IMR-90 (cell line): ENCODE measurements around the gene PPP1R12C. TPM values are rescaled to one million over a fixed set of nuclear protein-coding genes. Genes with fewer than 3 reads are reported as not detected.

Experiments used
- ATAC-seq: fragments of 200-7000 bp; cut with Tn5 transposase; 2 replicates; pipeline ENCODE4 v1.9.1; 2020; ENCODE audit warnings: low read depth, mild to moderate bottlenecking, moderate library complexity
- BruUV-seq: library from RNA; stranded (reverse); fragments of 400-500 nt; replicated peaks from 2 replicates; lab custom pipeline; 2021; lab: Mats Ljungman, UMichigan
- CTCF ChIA-PET: fragments of 300-600 bp; formaldehyde crosslinking; extraction: SDS; loops from one replicate; lab custom pipeline; 2021; ENCODE audit warnings: antibody characterized with exemption; lab: Yijun Ruan, JAX
- POLR2A ChIA-PET: fragments of 300-600 bp; sonication (Branson Sonifier 250); formaldehyde crosslinking; loops from one replicate; lab custom pipeline; 2022; ENCODE audit warnings: antibody characterized with exemption; ENCODE audit not compliant: unreplicated experiment; lab: Charles Lee
- DNase-seq: peaks from one replicate; pipeline ENCODE4 v3.0.0; 2013
- H2AFZ ChIP-seq: replicated peaks from 2 replicates; pipeline ENCODE3; 2013; ENCODE audit warnings: low read length, mild to moderate bottlenecking; ENCODE audit not compliant: poor library complexity
- H2AK5ac ChIP-seq: 2 replicates; pipeline ENCODE4 v1.6.1; 2013; ENCODE audit warnings: low read depth, low read length, inconsistent platforms
- H2AK9ac ChIP-seq: replicated peaks from 2 replicates; pipeline ENCODE3; 2013; ENCODE audit warnings: mild to moderate bottlenecking, low read depth, low read length, moderate library complexity; ENCODE audit not compliant: poor library complexity
- H2BK120ac ChIP-seq: 2 replicates; pipeline ENCODE4 v1.6.1; 2013; ENCODE audit warnings: low read depth, low read length, inconsistent platforms
- H2BK15ac ChIP-seq: 3 replicates; pipeline ENCODE4 v1.6.1; 2013; ENCODE audit warnings: low read depth, low read length, inconsistent platforms
- H2BK20ac ChIP-seq: 2 replicates; pipeline ENCODE4 v1.6.1; 2013; ENCODE audit warnings: low read depth, mild to moderate bottlenecking, inconsistent platforms, low read length, moderate library complexity
- H2BK5ac ChIP-seq: 2 replicates; pipeline ENCODE4 v1.6.1; 2013; ENCODE audit warnings: mild to moderate bottlenecking, low read depth, low read length, inconsistent platforms; ENCODE audit not compliant: poor library complexity, severe bottlenecking
- H3K14ac ChIP-seq: replicated peaks from 2 replicates; pipeline ENCODE4 v1.6.1; 2013; ENCODE audit warnings: low read depth, low read length, inconsistent platforms
- H3K18ac ChIP-seq: 2 replicates; pipeline ENCODE4 v1.6.1; 2013; ENCODE audit warnings: low read depth, low read length, control low read depth
- H3K23ac ChIP-seq: 2 replicates; pipeline ENCODE4 v1.6.1; 2013; ENCODE audit warnings: low read depth, low read length, inconsistent platforms
- H3K27ac ChIP-seq: 2 replicates; pipeline ENCODE4 v1.5.1; 2013; ENCODE audit warnings: mild to moderate bottlenecking, control low read depth, low read length; ENCODE audit not compliant: insufficient read depth
- H3K27me3 ChIP-seq: 2 replicates; pipeline ENCODE4 v1.6.1; 2013; ENCODE audit warnings: low read length; ENCODE audit not compliant: control insufficient read depth, insufficient read depth
- H3K36me3 ChIP-seq: 2 replicates; pipeline ENCODE4 v1.6.1; 2013; ENCODE audit warnings: low read length, mixed read lengths; ENCODE audit not compliant: control insufficient read depth, insufficient read depth
- H3K4ac ChIP-seq: 2 replicates; pipeline ENCODE4 v1.6.1; 2013; ENCODE audit warnings: low read depth, low read length, inconsistent platforms
- H3K4me1 ChIP-seq: 2 replicates; pipeline ENCODE4 v1.6.1; 2013; ENCODE audit warnings: low read length, mixed read lengths; ENCODE audit not compliant: control insufficient read depth, insufficient read depth
- H3K4me2 ChIP-seq: 2 replicates; pipeline ENCODE4 v1.6.1; 2013; ENCODE audit warnings: low read depth, mild to moderate bottlenecking, control low read depth, low read length, moderate library complexity
- H3K4me3 ChIP-seq: 2 replicates; pipeline ENCODE4 v1.5.1; 2013; ENCODE audit warnings: low read depth, mild to moderate bottlenecking, control low read depth, low read length, moderate library complexity; ENCODE audit not compliant: insufficient read depth
- H3K56ac ChIP-seq: 2 replicates; pipeline ENCODE4 v1.6.1; 2013; ENCODE audit warnings: low read length, inconsistent platforms; ENCODE audit not compliant: insufficient read depth; ENCODE audit errors: extremely low read depth
- H3K79me1 ChIP-seq, 2 experiments: 2 replicates each; pipeline ENCODE4 v1.6.1; 2013; ENCODE audit warnings: low read length in 2 of 2, inconsistent platforms in 1 of 2, low read depth in 1 of 2
- H3K9ac ChIP-seq: 2 replicates; pipeline ENCODE4 v1.6.1; 2013; ENCODE audit warnings: low read depth, low read length, control low read depth
- H3K9me1 ChIP-seq: 2 replicates; pipeline ENCODE4 v1.6.1; 2013; ENCODE audit warnings: low read length, inconsistent platforms; ENCODE audit not compliant: insufficient read depth
- H3K9me3 ChIP-seq: 2 replicates; pipeline ENCODE4 v1.6.1; 2013; ENCODE audit warnings: low read length; ENCODE audit not compliant: control insufficient read depth, insufficient read depth
- H4K20me1 ChIP-seq: 2 replicates; pipeline ENCODE4 v1.6.1; 2013; ENCODE audit warnings: low read length, inconsistent platforms; ENCODE audit not compliant: insufficient read depth
- H4K5ac ChIP-seq: 2 replicates; pipeline ENCODE4 v1.6.1; 2013; ENCODE audit warnings: mild to moderate bottlenecking, low read depth, low read length, control low read depth
- H4K8ac ChIP-seq, 2 experiments: 2 replicates each; pipeline ENCODE4 v1.6.1; 2013; ENCODE audit warnings: low read depth in 2 of 2, low read length in 2 of 2, control low read depth in 1 of 2, inconsistent platforms in 1 of 2
- H4K91ac ChIP-seq: 2 replicates; pipeline ENCODE4 v1.6.1; 2013; ENCODE audit warnings: low read depth, low read length, inconsistent platforms; ENCODE audit not compliant: insufficient read depth
- BHLHE40 ChIP-seq: fragments of 150-350 bp; IDR thresholded peaks from 2 replicates; pipeline ENCODE4 v1.6.1; 2016; ENCODE audit warnings: mild to moderate bottlenecking, low read depth, low read length
- CEBPB ChIP-seq: IDR thresholded peaks from 2 replicates; pipeline ENCODE4 v1.6.1; 2012; ENCODE audit warnings: low read depth, low read length, improper control_type of control experiment
- CTCF ChIP-seq: conservative IDR thresholded peaks from 2 replicates; pipeline ENCODE4 v1.5.1; 2012; ENCODE audit warnings: mild to moderate bottlenecking, low read depth, low read length, improper control_type of control experiment
- MAFK ChIP-seq: IDR thresholded peaks from 2 replicates; pipeline ENCODE4 v1.6.1; 2012; ENCODE audit warnings: low read depth, low read length, improper control_type of control experiment
- MAZ ChIP-seq: IDR thresholded peaks from 2 replicates; pipeline ENCODE4 v1.6.1; 2012; ENCODE audit warnings: low read depth, mild to moderate bottlenecking, low read length, improper control_type of control experiment, moderate library complexity, borderline replicate concordance
- MXI1 ChIP-seq: IDR thresholded peaks from 2 replicates; pipeline ENCODE4 v1.6.1; 2012; ENCODE audit warnings: low read depth, mild to moderate bottlenecking, low read length, moderate library complexity, borderline replicate concordance
- NFE2L2 ChIP-seq: fragments of 150-350 bp; IDR thresholded peaks from 2 replicates; pipeline ENCODE4 v1.6.1; 2016; ENCODE audit warnings: low read depth, mild to moderate bottlenecking, low read length
- POLR2A ChIP-seq: IDR thresholded peaks from 2 replicates; pipeline ENCODE4 v1.6.1; 2012; ENCODE audit warnings: mild to moderate bottlenecking, low read depth, low read length
- RAD21 ChIP-seq: IDR thresholded peaks from 2 replicates; pipeline ENCODE4 v1.6.1; 2012; ENCODE audit warnings: low read length, improper control_type of control experiment
- RCOR1 ChIP-seq: IDR thresholded peaks from 2 replicates; pipeline ENCODE4 v1.6.1; 2012; ENCODE audit warnings: mild to moderate bottlenecking, low read length, improper control_type of control experiment; ENCODE audit not compliant: insufficient replicate concordance
- RFX5 ChIP-seq: IDR thresholded peaks from 2 replicates; pipeline ENCODE4 v1.8.0; 2012; ENCODE audit warnings: low read depth, mild to moderate bottlenecking, low read length, moderate library complexity
- SMC3 ChIP-seq: fragments of 150-350 bp; IDR thresholded peaks from 2 replicates; pipeline ENCODE4 v1.6.1; 2016; ENCODE audit warnings: low read depth, mild to moderate bottlenecking, antibody characterized with exemption, low read length, moderate library complexity
- USF2 ChIP-seq: fragments of 150-350 bp; IDR thresholded peaks from 2 replicates; pipeline ENCODE4 v1.6.1; 2017; ENCODE audit warnings: mild to moderate bottlenecking, antibody characterized with exemption, low read length, low read depth
- WGBS, 2 experiments: methylation state at CpG; one replicate each; pipeline versions ENCODE4 v1.1.5 to v1.1.7; 2013; ENCODE audit warnings: missing lambda C conversion rate in 2 of 2; ENCODE audit not compliant: insufficient read length in 1 of 2; ENCODE audit errors: extremely low coverage in 2 of 2; 5-methylcytosine and 5-hydroxymethylcytosine counted together
- dilution Hi-C: fragments of 300-500 bp; cut with HindIII; formaldehyde crosslinking; loops from one replicate; pipeline ENCODE4 v1.14.3; 2018; ENCODE audit warnings: low sequenced_read_pairs; ENCODE audit not compliant: unreplicated experiment
- in situ Hi-C: fragments of 300-500 bp; cut with MboI; formaldehyde crosslinking; loops from 3 replicates; pipeline ENCODE4 v1.14.3; 2019; ENCODE audit warnings: low sequenced_read_pairs, inconsistent platforms, mixed read lengths
- intact Hi-C: fragments of 100-400 bp; cut with micrococcal nuclease; formaldehyde crosslinking; loops from 2 replicates; pipeline ENCODE4 v1.10.0; 2022
- polyA plus RNA-seq, 3 experiments: library from polyadenylated mRNA; depleted of rRNA; stranded (reverse); fragments of >200 nt; gene quantifications; 2 replicates each; pipeline ENCODE4 v1.2.3, GENCODE V29; 2012; ENCODE audit warnings: low replicate concordance in 1 of 3
- total RNA-seq: library from RNA; depleted of rRNA; stranded (reverse); fragments of >200 nt; gene quantifications from 2 replicates; pipeline ENCODE4 v1.2.3, GENCODE V29; 2012
- TF ChIP-seq, protein P1 (sequence below): fragments of 150-350 bp; IDR thresholded peaks from 2 replicates; pipeline ENCODE4 v1.6.1; 2016; ENCODE audit warnings: low read depth, mild to moderate bottlenecking, low read length, moderate library complexity, borderline replicate concordance

Gene PPP1R12C
- total and polyA plus RNA-seq, 2 of the 4 experiments (the other 2 are of a cell fraction), result 21.5 to 81.4 TPM

- DNase-seq, result peak; percentile 58
- ChIA-PET POLR2A (no interaction called here), CTCF (no interaction called here)
- H3K4me2 ChIP-seq, result no peak overlapping the region
- H3K9me1 ChIP-seq, result no peaks in the 10 kb centered on the region
- no peak overlapping the region for H3K4ac ChIP-seq
- H2BK15ac ChIP-seq, result no peak overlapping the region
- peaks cover 33% of the 10 kb centered on the region for H3K27me3 ChIP-seq
- no peak overlapping the region for H3K56ac ChIP-seq
- no peak overlapping the region for H3K14ac ChIP-seq
- no peak overlapping the region for H3K23ac ChIP-seq
- intact Hi-C loops (no loop called here), in situ Hi-C loops (no loop called here), dilution Hi-C loops (no loop called here)
- no peak overlapping the region for H2BK5ac ChIP-seq
- WGBS, 2 experiments, result 17% methylated on average over 3 of the region's 8 CpGs; no CpG with 5 or more reads in 1 of the 2 experiments
- H4K8ac ChIP-seq, result no peak overlapping the region
- H3K9me3 ChIP-seq, result peaks cover 3% of the 10 kb centered on the region
- H2AK5ac ChIP-seq, result no peak overlapping the region
- TF ChIP-seq MAFK, result no peak
- TF ChIP-seq, protein P1, sequence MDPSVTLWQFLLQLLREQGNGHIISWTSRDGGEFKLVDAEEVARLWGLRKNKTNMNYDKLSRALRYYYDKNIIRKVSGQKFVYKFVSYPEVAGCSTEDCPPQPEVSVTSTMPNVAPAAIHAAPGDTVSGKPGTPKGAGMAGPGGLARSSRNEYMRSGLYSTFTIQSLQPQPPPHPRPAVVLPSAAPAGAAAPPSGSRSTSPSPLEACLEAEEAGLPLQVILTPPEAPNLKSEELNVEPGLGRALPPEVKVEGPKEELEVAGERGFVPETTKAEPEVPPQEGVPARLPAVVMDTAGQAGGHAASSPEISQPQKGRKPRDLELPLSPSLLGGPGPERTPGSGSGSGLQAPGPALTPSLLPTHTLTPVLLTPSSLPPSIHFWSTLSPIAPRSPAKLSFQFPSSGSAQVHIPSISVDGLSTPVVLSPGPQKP, result no peak
- no peak for TF ChIP-seq RAD21
- no peak for TF ChIP-seq POLR2A
- no peak for TF ChIP-seq CTCF
- TF ChIP-seq RFX5, result no peak
- TF ChIP-seq RCOR1, result no peak
- TF ChIP-seq USF2, result no peak
- no peak for TF ChIP-seq MXI1
- TF ChIP-seq BHLHE40, result no peak
- no peak for TF ChIP-seq SMC3
- TF ChIP-seq MAZ, result no peak
- no peak for TF ChIP-seq CEBPB
- TF ChIP-seq NFE2L2, result no peak
- H4K5ac ChIP-seq, result no peak overlapping the region
- no peak overlapping the region for H2BK120ac ChIP-seq
- no peak overlapping the region for H4K91ac ChIP-seq
- H4K20me1 ChIP-seq, result no peaks in the 10 kb centered on the region
- peak overlapping the region; percentile 51 for H2AFZ ChIP-seq
- H3K4me1 ChIP-seq, result peaks cover 5% of the 10 kb centered on the region; the same call in 1 of the 2 replicates
- peak; percentile 82 for ATAC-seq
- no peak overlapping the region for H3K9ac ChIP-seq
- no peak overlapping the region for H3K4me3 ChIP-seq
- H2AK9ac ChIP-seq, result no peak overlapping the region
- H3K36me3 ChIP-seq, result no peaks in the 10 kb centered on the region
- no peak overlapping the region for H3K27ac ChIP-seq
- no peak overlapping the region for H3K18ac ChIP-seq
- no peak overlapping the region for H2BK20ac ChIP-seq
- no TSS peak for BruUV-seq
- H3K79me1 ChIP-seq, result no peaks in the 10 kb centered on the region
Observed at GRCh38 chr19:55071129-55071502, 46.3 kb downstream of the PPP1R12C start.
